Liver (tissue), 9 donors: ENCODE data around the gene TBC1D1. TPM values are rescaled to one million over a fixed set of nuclear protein-coding genes. Genes with fewer than 3 reads are reported as not detected.

Source experiments
- DNase-seq: peaks from one replicate; pipeline ENCODE4 v3.0.0-alpha.2; 2017; ENCODE audit warnings: low spot score
- H3K27ac ChIP-seq, 2 donors: one replicate each; pipeline ENCODE4 v1.7.0; 2013; ENCODE audit warnings: inconsistent platforms in 2 of 2, low read length in 2 of 2, control low read depth in 1 of 2, low read depth in 1 of 2, mild to moderate bottlenecking in 1 of 2
- H3K27me3 ChIP-seq, 4 donors: one replicate each; pipeline versions ENCODE4 v1.6.1 to v1.7.0; 2013; ENCODE audit warnings: low read length in 3 of 4, inconsistent platforms in 1 of 4, mild to moderate bottlenecking in 1 of 4, moderate library complexity in 1 of 4; ENCODE audit not compliant: control insufficient read depth in 4 of 4, insufficient read depth in 4 of 4
- H3K36me3 ChIP-seq, 4 donors: one replicate each; pipeline versions ENCODE4 v1.6.1 to v1.7.0; 2013; ENCODE audit warnings: low read length in 3 of 4, mild to moderate bottlenecking in 3 of 4, low read depth in 1 of 4, moderate library complexity in 1 of 4; ENCODE audit not compliant: control insufficient read depth in 4 of 4, insufficient read depth in 3 of 4
- H3K4me1 ChIP-seq, 4 donors: one replicate each; pipeline versions ENCODE4 v1.6.1 to v1.7.0; 2013; ENCODE audit warnings: low read length in 3 of 4, mild to moderate bottlenecking in 3 of 4, moderate library complexity in 1 of 4; ENCODE audit not compliant: control insufficient read depth in 4 of 4, insufficient read depth in 4 of 4
- H3K4me3 ChIP-seq, 3 donors: one replicate each; pipeline versions ENCODE4 v1.6.1 to v1.7.0; 2013; ENCODE audit warnings: low read length in 3 of 3, control low read depth in 1 of 3, low read depth in 1 of 3, mild to moderate bottlenecking in 1 of 3
- H3K9ac ChIP-seq, 2 donors: one replicate each; pipeline ENCODE4 v1.7.0; 2013; ENCODE audit warnings: low read length in 2 of 2, mild to moderate bottlenecking in 2 of 2, moderate library complexity in 2 of 2, control low read depth in 1 of 2, low read depth in 1 of 2
- H3K9me3 ChIP-seq, 4 donors: one replicate each; pipeline versions ENCODE4 v1.6.1 to v1.7.0; 2013; ENCODE audit warnings: low read length in 3 of 4; ENCODE audit not compliant: control insufficient read depth in 4 of 4
- EGR1 ChIP-seq, 2 donors: IDR thresholded peaks; 2 replicates each; pipeline ENCODE4 v1.6.1; 2016 to 2018; ENCODE audit warnings: antibody characterized with exemption in 2 of 2, low read depth in 2 of 2
- FOXA1 ChIP-seq: IDR thresholded peaks from 2 replicates; pipeline ENCODE4 v1.6.1; 2016; ENCODE audit warnings: antibody characterized with exemption
- FOXA2 ChIP-seq: IDR thresholded peaks from 2 replicates; pipeline ENCODE4 v1.6.1; 2016; ENCODE audit warnings: antibody characterized with exemption
- GABPA ChIP-seq, 2 donors: IDR thresholded peaks in 1 of 2; conservative IDR thresholded peaks in 1 of 2; 2 replicates each; pipeline ENCODE4 v1.6.1; 2016; ENCODE audit warnings: antibody characterized with exemption in 2 of 2, mild to moderate bottlenecking in 1 of 2, moderate library complexity in 1 of 2
- HNF4A ChIP-seq, 2 donors: conservative IDR thresholded peaks; 2 replicates each; pipeline ENCODE4 v1.6.1; 2016; ENCODE audit warnings: antibody characterized with exemption in 2 of 2, mild to moderate bottlenecking in 2 of 2
- HNF4G ChIP-seq: IDR thresholded peaks from 2 replicates; pipeline ENCODE4 v1.6.1; 2016; ENCODE audit warnings: antibody characterized with exemption
- JUND ChIP-seq, 2 donors: IDR thresholded peaks; 2 replicates each; pipeline ENCODE4 v1.6.1; 2016; ENCODE audit warnings: antibody characterized with exemption in 2 of 2
- NR2F2 ChIP-seq: IDR thresholded peaks from 2 replicates; pipeline ENCODE4 v1.6.1; 2016; ENCODE audit warnings: antibody characterized with exemption
- RAD21 ChIP-seq, 2 donors: IDR thresholded peaks; 2 replicates each; pipeline ENCODE4 v1.6.1; 2016; ENCODE audit warnings: antibody characterized with exemption in 2 of 2, mild to moderate bottlenecking in 2 of 2
- RXRA ChIP-seq, 2 donors: IDR thresholded peaks; 2 replicates each; pipeline ENCODE4 v1.6.1; 2017 to 2018; ENCODE audit warnings: antibody characterized with exemption in 2 of 2, mild to moderate bottlenecking in 1 of 2
- SP1 ChIP-seq: IDR thresholded peaks from 2 replicates; pipeline ENCODE4 v1.6.1; 2018; ENCODE audit warnings: antibody characterized with exemption, mild to moderate bottlenecking
- TAF1 ChIP-seq: conservative IDR thresholded peaks from 2 replicates; pipeline ENCODE4 v1.6.1; 2016; ENCODE audit warnings: antibody characterized with exemption, mild to moderate bottlenecking
- YY1 ChIP-seq: IDR thresholded peaks from 2 replicates; pipeline ENCODE4 v1.6.1; 2016; ENCODE audit warnings: antibody characterized with exemption, mild to moderate bottlenecking
- WGBS: extraction: QIAGEN DNeasy Blood & Tissue Kit; methylation state at CpG from one replicate; pipeline ENCODE4 v1.1.7; 2013; 5-methylcytosine and 5-hydroxymethylcytosine counted together
- polyA plus RNA-seq, 2 donors: library from polyadenylated mRNA; stranded (reverse) in 1 of 2; unstranded in 1 of 2; fragments of 200-250 nt in 1 of 2; fragments of >200 nt in 1 of 2; fragmentation: Nextera tagmentation in 1 of 2; extraction: Ambion mirVana in 1 of 2; gene quantifications; one replicate each; pipeline versions ENCODE4 v1.2.1 to v1.2.3, GENCODE V29; 2013 to 2015
- total RNA-seq, 2 donors: library from RNA; depleted of rRNA; stranded (reverse); fragments of >200 nt; gene quantifications; one replicate each; pipeline ENCODE4 v1.2.3, GENCODE V29; 2014
- TF ChIP-seq, protein P1 (sequence below): fragments of 150-350 bp; IDR thresholded peaks from 2 replicates; pipeline ENCODE4 v1.5.1; 2017; ENCODE audit warnings: improper control_type of control experiment, low read depth, low read length; ENCODE audit not compliant: missing input control
- TF ChIP-seq, protein P2 (sequence below): IDR thresholded peaks from 2 replicates; pipeline ENCODE4 v1.6.1; 2016; ENCODE audit warnings: antibody characterized with exemption
- TF ChIP-seq, protein P3 (sequence below): IDR thresholded peaks from 2 replicates; pipeline ENCODE4 v1.6.1; 2016; ENCODE audit warnings: antibody characterized with exemption
- TF ChIP-seq, protein P4 (sequence below): IDR thresholded peaks from 2 replicates; pipeline ENCODE4 v1.6.1; 2016; ENCODE audit warnings: antibody characterized with exemption
- TF ChIP-seq, protein P5 (sequence below): IDR thresholded peaks from 2 replicates; pipeline ENCODE4 v1.6.1; 2016; ENCODE audit warnings: antibody characterized with exemption, mild to moderate bottlenecking
- donor health status: healthy.
- donor health status: healthy.
- donor health status: healthy.
- donor health status: healthy.
- donor health status: healthy.

Gene TBC1D1
- total and polyA plus RNA-seq, 4 donors = 15.6 to 41.4 (median 20.9) TPM

DNA sequence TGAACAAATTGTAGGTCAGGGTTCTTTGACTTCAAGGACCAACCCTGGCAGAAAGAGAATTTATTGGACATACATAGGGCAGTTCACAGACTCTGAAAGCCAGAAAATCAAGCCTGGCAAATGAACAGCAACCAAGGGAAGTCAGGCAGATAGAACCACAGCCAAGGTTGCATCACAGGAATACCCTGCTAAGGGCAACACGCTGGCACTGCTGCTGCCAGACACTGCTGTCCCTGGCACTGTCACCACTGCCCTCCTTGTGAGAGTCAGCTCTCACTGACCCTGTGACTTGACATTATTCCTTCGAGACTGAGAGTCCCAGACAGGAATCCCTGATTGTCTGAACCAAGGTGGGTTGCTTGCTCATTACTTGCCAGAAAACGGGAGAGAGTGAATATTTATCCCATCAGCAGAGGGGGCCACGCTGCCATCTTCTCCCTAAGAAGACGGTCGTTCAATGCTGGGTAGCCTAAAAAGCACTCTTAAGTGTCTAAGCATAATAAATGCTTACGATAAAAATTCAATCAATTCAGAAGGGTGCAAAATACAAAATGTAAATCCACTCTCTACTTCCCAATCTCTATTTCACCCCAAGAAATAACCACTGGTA lies 46.1 kb downstream of the TBC1D1 start:
- Histone ChIP-seq H3K9me3 (no peaks in the 10 kb centered on the region), H3K4me3 (no peak overlapping the region), H3K36me3 (no peaks in the 10 kb centered on the region), H3K27ac (peak overlapping the region; percentile 12 to 27), H3K27me3 (no peaks in the 10 kb centered on the region), H3K9ac (no peak overlapping the region), H3K4me1 (peaks cover 0 to 6% (median 5%) of the 10 kb centered on the region in 4 donors)
- 60% methylated on average over 7 of the region's 7 CpGs for whole genome bisulfite sequencing
- no peak for DNase-seq
- TF ChIP-seq, protein P1, sequence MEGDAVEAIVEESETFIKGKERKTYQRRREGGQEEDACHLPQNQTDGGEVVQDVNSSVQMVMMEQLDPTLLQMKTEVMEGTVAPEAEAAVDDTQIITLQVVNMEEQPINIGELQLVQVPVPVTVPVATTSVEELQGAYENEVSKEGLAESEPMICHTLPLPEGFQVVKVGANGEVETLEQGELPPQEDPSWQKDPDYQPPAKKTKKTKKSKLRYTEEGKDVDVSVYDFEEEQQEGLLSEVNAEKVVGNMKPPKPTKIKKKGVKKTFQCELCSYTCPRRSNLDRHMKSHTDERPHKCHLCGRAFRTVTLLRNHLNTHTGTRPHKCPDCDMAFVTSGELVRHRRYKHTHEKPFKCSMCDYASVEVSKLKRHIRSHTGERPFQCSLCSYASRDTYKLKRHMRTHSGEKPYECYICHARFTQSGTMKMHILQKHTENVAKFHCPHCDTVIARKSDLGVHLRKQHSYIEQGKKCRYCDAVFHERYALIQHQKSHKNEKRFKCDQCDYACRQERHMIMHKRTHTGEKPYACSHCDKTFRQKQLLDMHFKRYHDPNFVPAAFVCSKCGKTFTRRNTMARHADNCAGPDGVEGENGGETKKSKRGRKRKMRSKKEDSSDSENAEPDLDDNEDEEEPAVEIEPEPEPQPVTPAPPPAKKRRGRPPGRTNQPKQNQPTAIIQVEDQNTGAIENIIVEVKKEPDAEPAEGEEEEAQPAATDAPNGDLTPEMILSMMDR = no peak
- no peak for TF ChIP-seq SP1
- peak; percentile 31 for TF ChIP-seq FOXA1
- TF ChIP-seq, protein P2, sequence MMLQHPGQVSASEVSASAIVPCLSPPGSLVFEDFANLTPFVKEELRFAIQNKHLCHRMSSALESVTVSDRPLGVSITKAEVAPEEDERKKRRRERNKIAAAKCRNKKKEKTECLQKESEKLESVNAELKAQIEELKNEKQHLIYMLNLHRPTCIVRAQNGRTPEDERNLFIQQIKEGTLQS = peak; percentile 74
- no peak for TF ChIP-seq EGR1 (IDR thresholded peaks at IDR 0.05; ENCODE audit: low read depth in 2 of 2)
- TF ChIP-seq TAF1 = no peak
- TF ChIP-seq, protein P3, sequence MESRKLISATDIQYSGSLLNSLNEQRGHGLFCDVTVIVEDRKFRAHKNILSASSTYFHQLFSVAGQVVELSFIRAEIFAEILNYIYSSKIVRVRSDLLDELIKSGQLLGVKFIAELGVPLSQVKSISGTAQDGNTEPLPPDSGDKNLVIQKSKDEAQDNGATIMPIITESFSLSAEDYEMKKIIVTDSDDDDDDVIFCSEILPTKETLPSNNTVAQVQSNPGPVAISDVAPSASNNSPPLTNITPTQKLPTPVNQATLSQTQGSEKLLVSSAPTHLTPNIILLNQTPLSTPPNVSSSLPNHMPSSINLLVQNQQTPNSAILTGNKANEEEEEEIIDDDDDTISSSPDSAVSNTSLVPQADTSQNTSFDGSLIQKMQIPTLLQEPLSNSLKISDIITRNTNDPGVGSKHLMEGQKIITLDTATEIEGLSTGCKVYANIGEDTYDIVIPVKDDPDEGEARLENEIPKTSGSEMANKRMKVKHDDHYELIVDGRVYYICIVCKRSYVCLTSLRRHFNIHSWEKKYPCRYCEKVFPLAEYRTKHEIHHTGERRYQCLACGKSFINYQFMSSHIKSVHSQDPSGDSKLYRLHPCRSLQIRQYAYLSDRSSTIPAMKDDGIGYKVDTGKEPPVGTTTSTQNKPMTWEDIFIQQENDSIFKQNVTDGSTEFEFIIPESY = no peak
- TF ChIP-seq HNF4G = no peak
- peak; percentile 16 for TF ChIP-seq YY1
- peak; percentile 25 for TF ChIP-seq FOXA2
- TF ChIP-seq RAD21 (IDR thresholded peaks at IDR 0.05) = peak in 1 of 2 donors; percentile 47
- TF ChIP-seq, protein P4, sequence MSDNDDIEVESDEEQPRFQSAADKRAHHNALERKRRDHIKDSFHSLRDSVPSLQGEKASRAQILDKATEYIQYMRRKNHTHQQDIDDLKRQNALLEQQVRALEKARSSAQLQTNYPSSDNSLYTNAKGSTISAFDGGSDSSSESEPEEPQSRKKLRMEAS = peak; percentile 34
- TF ChIP-seq NR2F2 = no peak
- TF ChIP-seq GABPA (IDR thresholded peaks at IDR 0.05 in 1 of 2, conservative IDR thresholded peaks at IDR 0.05 in 1 of 2) = no peak
- TF ChIP-seq JUND (IDR thresholded peaks at IDR 0.05) = peak in 1 of 2 donors; percentile 23
- TF ChIP-seq, protein P5, sequence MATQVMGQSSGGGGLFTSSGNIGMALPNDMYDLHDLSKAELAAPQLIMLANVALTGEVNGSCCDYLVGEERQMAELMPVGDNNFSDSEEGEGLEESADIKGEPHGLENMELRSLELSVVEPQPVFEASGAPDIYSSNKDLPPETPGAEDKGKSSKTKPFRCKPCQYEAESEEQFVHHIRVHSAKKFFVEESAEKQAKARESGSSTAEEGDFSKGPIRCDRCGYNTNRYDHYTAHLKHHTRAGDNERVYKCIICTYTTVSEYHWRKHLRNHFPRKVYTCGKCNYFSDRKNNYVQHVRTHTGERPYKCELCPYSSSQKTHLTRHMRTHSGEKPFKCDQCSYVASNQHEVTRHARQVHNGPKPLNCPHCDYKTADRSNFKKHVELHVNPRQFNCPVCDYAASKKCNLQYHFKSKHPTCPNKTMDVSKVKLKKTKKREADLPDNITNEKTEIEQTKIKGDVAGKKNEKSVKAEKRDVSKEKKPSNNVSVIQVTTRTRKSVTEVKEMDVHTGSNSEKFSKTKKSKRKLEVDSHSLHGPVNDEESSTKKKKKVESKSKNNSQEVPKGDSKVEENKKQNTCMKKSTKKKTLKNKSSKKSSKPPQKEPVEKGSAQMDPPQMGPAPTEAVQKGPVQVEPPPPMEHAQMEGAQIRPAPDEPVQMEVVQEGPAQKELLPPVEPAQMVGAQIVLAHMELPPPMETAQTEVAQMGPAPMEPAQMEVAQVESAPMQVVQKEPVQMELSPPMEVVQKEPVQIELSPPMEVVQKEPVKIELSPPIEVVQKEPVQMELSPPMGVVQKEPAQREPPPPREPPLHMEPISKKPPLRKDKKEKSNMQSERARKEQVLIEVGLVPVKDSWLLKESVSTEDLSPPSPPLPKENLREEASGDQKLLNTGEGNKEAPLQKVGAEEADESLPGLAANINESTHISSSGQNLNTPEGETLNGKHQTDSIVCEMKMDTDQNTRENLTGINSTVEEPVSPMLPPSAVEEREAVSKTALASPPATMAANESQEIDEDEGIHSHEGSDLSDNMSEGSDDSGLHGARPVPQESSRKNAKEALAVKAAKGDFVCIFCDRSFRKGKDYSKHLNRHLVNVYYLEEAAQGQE = no peak
- peak; percentile 39 to 56 for TF ChIP-seq RXRA (IDR thresholded peaks at IDR 0.05)
- peak; percentile 31 to 51 for TF ChIP-seq HNF4A (conservative IDR thresholded peaks at IDR 0.05)
